K562 (cell line): ENCODE data around the gene CFAP251. TPM values are rescaled to one million over a fixed set of nuclear protein-coding genes. Genes with fewer than 3 reads are reported as not detected.
A peak's percentile ranks its signal among the peaks of the same experiment; 100 is the strongest.

ENCODE experiments used
- ATAC-seq: fragments of 200-7000 bp; cut with Tn5 transposase; 3 replicates; pipeline ENCODE4 v1.9.1; 2020; ENCODE audit warnings: moderate library complexity
- BruUV-seq: library from RNA; stranded (reverse); fragments of 400-500 nt; replicated peaks from 2 replicates; lab custom pipeline; 2021; lab: Mats Ljungman, UMichigan
- CTCF ChIA-PET: fragments of 300-600 bp; formaldehyde crosslinking; extraction: SDS; loops from one replicate; lab custom pipeline; 2021; ENCODE audit warnings: low intra/inter-chr PET ratio; lab: Yijun Ruan, JAX
- POLR2A ChIA-PET: fragments of 300-600, 350-650 bp; sonication (Branson Sonifier 250); formaldehyde crosslinking; extraction: SDS; loops from one replicate; lab custom pipeline; 2021; ENCODE audit warnings: antibody characterized with exemption, inconsistent platforms; lab: Yijun Ruan, JAX
- DNase-seq, 4 experiments: peaks; one replicate each; pipeline versions ENCODE4 v3.0.0 to v3.0.0-alpha.2; 2011 to 2018; ENCODE audit warnings: low spot score in 3 of 4, mixed read lengths in 3 of 4; ENCODE audit errors: extremely low read depth in 1 of 4
- FAIRE-seq: peaks from 2 replicates; lab custom pipeline; 2011; peaks lifted over from hg19 to GRCh38; lab: Jason Lieb, UNC
- H2AFZ ChIP-seq: 2 replicates; pipeline ENCODE4 v1.6.0; 2011; ENCODE audit warnings: low read depth, low read length, control low read depth, inconsistent platforms
- H3K27ac ChIP-seq: fragments of 200-600 bp; 3 replicates; pipeline ENCODE4 v1.8.0; 2011; ENCODE audit warnings: low read depth, mild to moderate bottlenecking, control low read depth, inconsistent platforms, low read length, moderate library complexity, mixed read lengths; ENCODE audit errors: extremely low read depth
- H3K27me3 ChIP-seq, 2 experiments: fragments of 300-600 bp in 1 of 2; 2 replicates in 1 of 2; 3 replicates in 1 of 2; pipeline versions ENCODE4 v1.6.0 to v1.8.0; 2011; ENCODE audit warnings: inconsistent platforms in 2 of 2, low read length in 2 of 2, mild to moderate bottlenecking in 1 of 2, mixed read lengths in 1 of 2, moderate library complexity in 1 of 2; ENCODE audit not compliant: control insufficient read depth in 2 of 2, insufficient read depth in 2 of 2
- H3K36me3 ChIP-seq: fragments of 300-600 bp; 3 replicates; pipeline ENCODE4 v1.8.0; 2011; ENCODE audit warnings: mild to moderate bottlenecking, low read length, inconsistent platforms; ENCODE audit not compliant: control insufficient read depth, insufficient read depth
- H3K4me1 ChIP-seq, 2 experiments: fragments of 200-600 bp in 1 of 2; replicated peaks in 1 of 2; 2 replicates in 1 of 2; 3 replicates in 1 of 2; pipeline versions ENCODE4 v1.5.1 to v1.8.0; 2011; ENCODE audit warnings: inconsistent platforms in 2 of 2, low read length in 2 of 2, mild to moderate bottlenecking in 1 of 2, mixed read lengths in 1 of 2, moderate library complexity in 1 of 2; ENCODE audit not compliant: control insufficient read depth in 2 of 2, insufficient read depth in 2 of 2
- H3K4me2 ChIP-seq: 2 replicates; pipeline ENCODE4 v1.6.1; 2011; ENCODE audit warnings: low read length, control low read depth, inconsistent platforms, mixed read lengths; ENCODE audit not compliant: insufficient read depth
- H3K4me3 ChIP-seq: fragments of 200-600 bp; sonication (generic), shearing (Covaris generic); 2 replicates; pipeline ENCODE4 v1.5.1; 2016; ENCODE audit warnings: control low read depth, inconsistent platforms
- H3K79me2 ChIP-seq: fragments of 200-600 bp; 3 replicates; pipeline ENCODE4 v1.8.0; 2011; ENCODE audit warnings: low read length, inconsistent platforms; ENCODE audit not compliant: control insufficient read depth, insufficient read depth
- H3K9ac ChIP-seq, 2 experiments: 2 replicates each; pipeline versions ENCODE4 v1.6.0 to v1.6.1; 2011; ENCODE audit warnings: low read depth in 2 of 2, low read length in 2 of 2, control low read depth in 1 of 2, inconsistent platforms in 1 of 2, mild to moderate bottlenecking in 1 of 2, mixed read lengths in 1 of 2; ENCODE audit not compliant: insufficient read depth in 1 of 2
- H3K9me1 ChIP-seq: one replicate; pipeline ENCODE4 v1.6.0; 2011; ENCODE audit warnings: inconsistent platforms, mild to moderate bottlenecking, low read length, moderate library complexity; ENCODE audit not compliant: control insufficient read depth, insufficient read depth
- H3K9me3 ChIP-seq: replicated peaks from 2 replicates; pipeline ENCODE4 v1.5.1; 2011; ENCODE audit warnings: low read depth, low read length, inconsistent platforms; ENCODE audit not compliant: control insufficient read depth, insufficient read depth
- H4K20me1 ChIP-seq: replicated peaks from 2 replicates; pipeline ENCODE4 v1.6.1; 2011; ENCODE audit warnings: low read length, inconsistent platforms, mixed read lengths; ENCODE audit not compliant: control insufficient read depth, insufficient read depth
- CBX3 ChIP-seq, 2 experiments: IDR thresholded peaks; 1 replicate in 1 of 2; 2 replicates in 1 of 2; pipeline ENCODE4 v1.6.1; 2012; ENCODE audit warnings: inconsistent platforms in 2 of 2, low read length in 2 of 2, borderline replicate concordance in 1 of 2, control low read depth in 1 of 2
- ETS2 ChIP-seq: IDR thresholded peaks from 2 replicates; pipeline ENCODE4 v1.6.1; 2016; ENCODE audit warnings: borderline replicate concordance, missing genetic modification characterization, mild to moderate bottlenecking, moderate library complexity, missing compliant biosample characterization; ENCODE audit not compliant: poor library complexity, severe bottlenecking
- ZNF121 ChIP-seq: sonication (generic); formaldehyde crosslinking; conservative IDR thresholded peaks from 2 replicates; pipeline ENCODE4 v1.8.0; 2022; ENCODE audit warnings: missing genetic modification reagents
- ZNF253 ChIP-seq: fragments of 250-450 bp; sonication (Bioruptor Pico); conservative IDR thresholded peaks from 2 replicates; pipeline ENCODE4 v1.6.1; 2021; ENCODE audit warnings: mild to moderate bottlenecking
- ZNF707 ChIP-seq: fragments of 250-450 bp; sonication (Bioruptor Pico); conservative IDR thresholded peaks from 2 replicates; pipeline ENCODE4 v1.8.0; 2022; ENCODE audit warnings: inconsistent platforms, mild to moderate bottlenecking, moderate library complexity
- WGBS: fragments of 100-300 bp; shearing (Covaris generic); methylation state at CpG from one replicate; pipeline ENCODE4 v1.1.6; 2016; ENCODE audit warnings: low coverage, mixed read lengths; ENCODE audit not compliant: insufficient coverage; ENCODE audit errors: missing lambda C conversion rate; 5-methylcytosine and 5-hydroxymethylcytosine counted together
- in situ Hi-C: fragments of 300-500 bp; cut with MboI; formaldehyde crosslinking; loops from 4 replicates; pipeline ENCODE4 v1.15.0; 2018; ENCODE audit warnings: inconsistent platforms, mixed read lengths
- intact Hi-C: fragments of 100-400 bp; cut with micrococcal nuclease; formaldehyde crosslinking; loops from 2 replicates; pipeline ENCODE4 v1.14.2; 2022
- polyA plus RNA-seq, 8 experiments: library from polyadenylated mRNA; depleted of rRNA in 4 of 8; stranded (reverse) in 5 of 8; unstranded in 3 of 8; fragments of >200 nt; fragmentation: Nextera tagmentation in 2 of 8; fragmentation: Illumina TruSeq in 1 of 8; extraction: Ambion mirVana in 2 of 8; extraction: Trizol in 1 of 8; gene quantifications; 2 replicates each; pipeline versions ENCODE4 v1.2.1 to v1.2.3, GENCODE V29; 2011 to 2014; ENCODE audit warnings: inconsistent platforms in 1 of 8, missing spikeins in 1 of 8
- total RNA-seq, 7 experiments: library from RNA; depleted of rRNA in 6 of 7; stranded (reverse); fragments of >200 nt in 6 of 7; fragmentation: Illumina TruSeq in 2 of 7; extraction: Trizol in 2 of 7; gene quantifications; 2 replicates each; pipeline versions ENCODE4 v1.2.1 to v1.2.3, GENCODE V29; 2011 to 2021; ENCODE audit warnings: low replicate concordance in 1 of 7
- TF ChIP-seq, protein P1 (sequence below): IDR thresholded peaks from 2 replicates; pipeline ENCODE4 v1.6.1; 2014; ENCODE audit warnings: antibody characterized with exemption

CFAP251 gene
- total and polyA plus RNA-seq, 9 of the 15 experiments (the other 6 are each of a cell fraction or from before 2014, with no cell fraction given), result 16.6 to 31.0 (median 19.1) TPM

- FAIRE-seq (no peak), ATAC-seq (no peak), DNase-seq (no peak)
- H4K20me1 ChIP-seq, result no peaks in the 10 kb centered on the region
- no peaks in the 10 kb centered on the region for H3K79me2 ChIP-seq
- intact Hi-C loops (no loop called here), in situ Hi-C loops (no loop called here)
- H3K4me1 ChIP-seq, result no peaks in the 10 kb centered on the region
- BruUV-seq, result no TSS peak
- 86% methylated on average over 2 of the region's 2 CpGs for WGBS
- H3K4me2 ChIP-seq, result no peak overlapping the region
- no peak overlapping the region for H3K4me3 ChIP-seq
- H3K27ac ChIP-seq, result no peak overlapping the region
- H3K9ac ChIP-seq, result no peak overlapping the region
- peaks cover 46% of the 10 kb centered on the region for H3K36me3 ChIP-seq
- CTCF ChIA-PET, result no interaction called here
- POLR2A ChIA-PET, result interaction anchor here (0.6 to 1.0 kb wide), 3 partner anchors 12 to 145 kb away, joined by 3 to 4 read pairs (median 3); no protein-coding TSS in a partner anchor
- no peak overlapping the region for H2AFZ ChIP-seq
- no peaks in the 10 kb centered on the region for H3K27me3 ChIP-seq
- H3K9me3 ChIP-seq, result no peaks in the 10 kb centered on the region
- H3K9me1 ChIP-seq, result no peaks in the 10 kb centered on the region
- TF ChIP-seq ZNF121 (CRISPR knock-in tag) (peak; percentile 63), ZNF253 (CRISPR knock-in tag) (no peak), ZNF707 (CRISPR knock-in tag) (no peak), CBX3 (IDR thresholded peaks at IDR 0.05; ENCODE audit: borderline replicate concordance in 1 of 2, low read length in 2 of 2) (0 out of 3 replicates have a peak, but pooled peaks of 1 of the 2 experiments have one; percentile 41), ETS2 (tag) (no peak)
- TF ChIP-seq, protein P1, sequence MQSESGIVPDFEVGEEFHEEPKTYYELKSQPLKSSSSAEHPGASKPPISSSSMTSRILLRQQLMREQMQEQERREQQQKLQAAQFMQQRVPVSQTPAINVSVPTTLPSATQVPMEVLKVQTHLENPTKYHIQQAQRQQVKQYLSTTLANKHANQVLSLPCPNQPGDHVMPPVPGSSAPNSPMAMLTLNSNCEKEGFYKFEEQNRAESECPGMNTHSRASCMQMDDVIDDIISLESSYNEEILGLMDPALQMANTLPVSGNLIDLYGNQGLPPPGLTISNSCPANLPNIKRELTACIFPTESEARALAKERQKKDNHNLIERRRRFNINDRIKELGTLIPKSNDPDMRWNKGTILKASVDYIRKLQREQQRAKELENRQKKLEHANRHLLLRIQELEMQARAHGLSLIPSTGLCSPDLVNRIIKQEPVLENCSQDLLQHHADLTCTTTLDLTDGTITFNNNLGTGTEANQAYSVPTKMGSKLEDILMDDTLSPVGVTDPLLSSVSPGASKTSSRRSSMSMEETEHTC, result no peak
Observed at GRCh38 chr12:121946313-121947025, 28.1 kb downstream of the CFAP251 start.
